Testis (tissue), 2 donors: Measurements from ENCODE around the gene NOL4L.

Experiments
- CTCF ChIP-seq, 3 experiments: fragments of 450-650 bp in 2 of 3; fragments of 200-600 bp in 1 of 3; sonication (generic) in 1 of 3; IDR thresholded peaks; one replicate each; pipeline ENCODE4 v1.5.1; 2016 to 2019; ENCODE audit warnings: antibody characterized with exemption in 3 of 3, mild to moderate bottlenecking in 2 of 3, moderate library complexity in 1 of 3
- POLR2A ChIP-seq: fragments of 450-650 bp; IDR thresholded peaks from one replicate; pipeline ENCODE4 v1.6.1; 2017; ENCODE audit warnings: antibody characterized with exemption, mild to moderate bottlenecking, moderate library complexity

DNA sequence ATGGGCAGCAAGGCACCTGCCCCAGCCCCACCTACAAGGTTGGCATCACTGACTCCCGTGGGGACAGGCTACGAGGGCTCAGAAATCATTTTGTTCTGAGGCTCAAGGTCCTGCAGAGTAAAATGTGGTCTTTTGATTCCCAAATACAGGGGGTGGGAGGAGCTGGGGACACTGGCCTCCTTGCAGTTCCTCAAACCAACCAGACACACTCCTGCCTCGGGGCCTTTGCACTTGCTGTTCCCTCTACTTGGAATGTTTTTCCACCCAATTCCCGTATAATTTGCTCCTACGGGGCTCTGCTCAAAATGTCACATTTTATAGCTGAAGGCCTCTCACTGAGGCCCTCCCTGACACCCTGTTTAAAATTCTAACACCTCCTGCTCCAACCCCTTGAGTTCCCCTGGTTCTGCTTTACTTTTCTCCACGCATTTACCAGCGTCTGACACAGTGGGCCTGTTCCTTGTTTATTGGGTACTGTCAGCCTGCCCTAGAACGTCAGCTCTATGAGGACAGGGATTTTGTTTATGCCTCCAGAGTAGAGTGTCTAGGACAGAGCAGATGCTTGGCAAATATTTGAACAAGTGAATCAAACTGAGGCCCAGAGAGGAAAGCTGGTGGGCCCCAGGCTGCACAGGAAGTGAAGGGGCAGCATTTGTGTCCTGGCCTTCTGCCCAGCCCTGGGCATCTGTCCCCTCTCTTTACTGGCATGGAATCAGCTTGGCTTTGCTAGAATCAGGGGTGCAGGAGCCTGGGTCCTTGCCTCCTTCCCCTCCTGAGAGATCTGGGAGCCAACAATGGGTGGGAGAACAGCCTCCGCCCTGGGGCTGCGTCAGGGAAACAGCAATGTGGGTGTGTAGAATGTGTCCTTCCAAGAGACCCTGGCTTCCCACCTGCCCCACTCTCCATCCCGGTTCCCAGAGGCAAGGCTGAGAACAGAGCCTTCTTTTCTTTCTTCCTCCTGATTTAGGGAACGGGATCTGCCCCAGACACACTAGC is 18.5 kb downstream of the NOL4L start:
- no peak for TF ChIP-seq POLR2A
- no peak for TF ChIP-seq CTCF (IDR thresholded peaks at IDR 0.05)
